AG20443 (cell line): ENCODE data around the gene RGPD6.
"Not testable (repeated sequence)": the region's sequence is repeated elsewhere in the genome, so short reads cannot be mapped to it uniquely, and the experiment has no call there.

Experiments used
- DNase-seq: peaks from one replicate; pipeline ENCODE4 v3.0.0; 2012; ENCODE audit warnings: low spot score, mixed read lengths

RGPD6 gene

GRCh38 chr2:110481200-110481599 is 95.8 kb downstream of the RGPD6 start:
- DNase-seq, result not testable (repeated sequence)

DNA sequence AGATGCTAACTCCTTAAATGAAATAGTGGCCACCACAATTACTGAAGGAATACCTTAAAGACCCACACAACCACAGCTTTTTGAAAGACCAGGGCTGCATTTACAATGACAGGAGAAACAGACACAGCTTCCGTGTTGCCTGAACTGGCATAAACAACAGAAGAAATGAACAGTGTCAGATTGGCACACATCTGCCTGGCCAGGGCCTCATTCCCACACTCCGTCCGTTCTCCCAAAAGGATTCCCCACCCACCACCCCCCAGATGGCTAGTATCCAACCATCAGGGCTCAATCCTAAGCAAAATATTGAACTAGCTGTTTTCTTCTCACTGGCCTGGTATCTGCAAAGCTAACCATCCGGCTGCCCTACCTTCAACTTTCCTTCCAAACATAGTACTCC is 96.9 kb downstream of the RGPD6 start:
- DNase-seq, result not testable (repeated sequence)

DNA sequence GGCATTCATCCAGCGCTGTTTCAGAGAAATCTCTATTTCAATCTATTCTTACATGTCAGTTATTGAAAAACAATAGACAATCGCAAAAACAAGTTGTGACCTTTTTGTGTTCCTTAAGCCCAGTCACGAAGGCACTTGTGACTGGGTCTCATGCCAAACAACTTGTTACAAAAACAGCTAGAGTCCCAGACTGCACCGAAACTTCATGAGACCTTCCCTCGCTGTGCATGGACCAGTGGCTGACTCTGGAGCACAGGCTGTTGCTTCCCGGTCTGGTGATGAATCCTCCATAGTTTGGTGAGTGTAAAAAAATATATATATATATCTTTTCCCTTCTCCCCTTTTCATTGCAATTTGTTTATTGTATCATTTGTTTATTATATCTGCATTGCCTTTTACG is 99.7 kb downstream of the RGPD6 start:
- not testable (repeated sequence) for DNase-seq

DNA sequence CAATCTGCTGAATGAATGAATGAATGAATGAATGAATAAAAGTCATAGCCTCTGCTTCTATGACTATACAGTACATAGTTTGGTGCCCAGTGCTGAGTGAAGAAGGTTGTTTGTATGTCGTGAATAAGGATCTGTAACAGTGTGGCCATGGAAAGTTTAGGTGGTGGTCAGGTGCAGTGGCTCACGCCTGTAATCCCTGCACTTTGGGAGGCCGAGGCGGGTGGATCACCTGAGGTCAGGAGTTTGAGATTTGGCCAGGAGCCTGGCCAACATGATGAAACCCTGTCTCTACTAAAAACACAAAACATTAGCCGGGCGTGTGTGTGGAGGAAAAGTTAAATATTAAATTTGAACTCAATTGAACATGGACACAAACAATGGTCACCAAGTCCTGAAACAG is 100.1 kb downstream of the RGPD6 start:
- not testable (repeated sequence) for DNase-seq

- DNase-seq, result not testable (repeated sequence)
These were observed 101.2 kb downstream of the RGPD6 start for GRCh38 chr2:110475627-110476359.

DNA sequence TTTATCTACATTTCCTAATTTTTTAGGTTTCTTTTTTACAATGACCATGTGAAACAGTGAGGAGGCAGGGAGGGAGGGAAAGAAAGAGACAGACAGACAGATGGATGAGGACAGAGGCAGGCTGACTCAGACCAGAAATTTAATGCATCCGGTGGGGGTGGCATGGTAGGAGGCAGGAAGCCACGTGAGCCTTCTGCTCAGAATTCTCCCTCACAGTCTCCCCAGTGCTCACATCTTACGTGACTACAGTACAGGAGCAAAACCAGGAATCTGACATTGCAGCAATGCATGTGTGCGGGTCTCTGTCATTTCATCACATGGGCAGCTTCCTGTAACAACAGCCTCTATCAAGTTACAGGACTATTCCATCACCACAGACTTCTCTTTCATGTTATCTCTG is 102.1 kb downstream of the RGPD6 start:
- DNase-seq, result not testable (repeated sequence)

DNA sequence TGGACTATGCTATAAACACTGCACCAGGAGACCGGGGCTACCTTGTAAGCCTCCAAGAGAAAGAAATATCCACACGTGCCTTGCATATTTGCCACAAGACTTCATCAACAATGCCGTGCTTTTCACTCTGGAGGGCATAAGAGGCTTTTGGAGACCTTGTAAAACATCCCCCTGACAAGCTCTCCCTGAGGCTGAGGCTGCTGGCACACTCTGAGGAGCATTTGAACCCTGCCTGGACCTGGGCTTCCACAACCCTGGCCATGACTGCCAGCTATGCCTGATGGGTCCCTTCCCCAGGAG is 104.0 kb downstream of the RGPD6 start:
- DNase-seq, result not testable (repeated sequence)

DNA sequence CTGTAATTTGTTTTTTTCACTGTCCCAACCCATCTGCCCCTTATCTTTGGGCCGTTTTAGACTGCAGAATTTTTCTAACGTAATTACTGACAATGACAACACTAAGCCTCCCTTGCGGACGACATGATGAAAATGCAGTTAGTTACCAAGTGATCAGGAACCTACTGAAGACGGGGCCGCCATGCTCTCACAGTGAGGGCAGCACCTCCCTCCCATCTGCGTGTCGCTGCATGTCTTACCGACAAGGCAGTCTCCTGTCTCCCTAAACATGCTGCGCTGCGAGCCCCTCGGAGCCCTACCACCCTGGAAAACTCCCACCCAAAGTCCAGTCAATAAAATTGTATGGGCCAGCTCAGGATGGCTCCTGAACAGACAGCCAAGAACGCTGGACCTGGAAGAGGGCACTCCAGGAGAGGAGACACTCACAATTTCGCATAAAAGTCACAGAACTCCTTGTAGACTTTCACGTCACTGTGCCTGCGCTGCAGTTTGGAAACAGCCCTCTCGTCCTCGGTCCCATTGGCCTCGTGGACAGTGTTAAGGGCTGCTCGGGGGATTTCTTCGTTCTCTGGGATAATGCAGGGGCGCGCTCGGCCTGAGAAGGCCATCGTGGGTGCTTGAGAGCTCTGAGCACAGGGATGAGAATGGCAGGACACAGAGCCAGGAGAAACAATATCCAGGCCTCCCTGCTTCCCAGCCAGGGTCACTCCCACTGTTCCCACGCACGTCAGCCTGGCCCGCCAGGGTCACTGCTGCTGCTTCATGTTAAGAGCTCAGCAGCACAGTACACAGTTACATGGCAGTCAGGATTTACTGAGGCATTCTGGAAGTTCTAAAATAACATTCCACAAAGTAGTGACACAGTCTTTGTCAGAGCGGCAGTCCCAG is 104.6 kb downstream of the RGPD6 start, which contains the start of gene LIMS4:
Gene LIMS4, minus strand, starts transcription at position 646 of the 888 bp plus-strand sequence. Its CDS starts 38 bp downstream, at position 608.
- DNase-seq, result not testable (repeated sequence)

GRCh38 chr2:110468921-110469320 is 108.1 kb downstream of the RGPD6 start:
- DNase-seq, result not testable (repeated sequence)

GRCh38 chr2:110465312-110465711 is 111.7 kb downstream of the RGPD6 start:
- not testable (repeated sequence) for DNase-seq
